ENCODE data around the gene TMEM220. TPM values are rescaled to one million over a fixed set of nuclear protein-coding genes. Genes with fewer than 3 reads are reported as not detected.
A peak's percentile ranks its signal among the peaks of the same experiment; 100 is the strongest.

Gene TMEM220
- total and polyA plus RNA-seq, 2 of the 4 experiments (the other 2 are of a cell fraction): 1.1 to 1.9 TPM

DNA sequence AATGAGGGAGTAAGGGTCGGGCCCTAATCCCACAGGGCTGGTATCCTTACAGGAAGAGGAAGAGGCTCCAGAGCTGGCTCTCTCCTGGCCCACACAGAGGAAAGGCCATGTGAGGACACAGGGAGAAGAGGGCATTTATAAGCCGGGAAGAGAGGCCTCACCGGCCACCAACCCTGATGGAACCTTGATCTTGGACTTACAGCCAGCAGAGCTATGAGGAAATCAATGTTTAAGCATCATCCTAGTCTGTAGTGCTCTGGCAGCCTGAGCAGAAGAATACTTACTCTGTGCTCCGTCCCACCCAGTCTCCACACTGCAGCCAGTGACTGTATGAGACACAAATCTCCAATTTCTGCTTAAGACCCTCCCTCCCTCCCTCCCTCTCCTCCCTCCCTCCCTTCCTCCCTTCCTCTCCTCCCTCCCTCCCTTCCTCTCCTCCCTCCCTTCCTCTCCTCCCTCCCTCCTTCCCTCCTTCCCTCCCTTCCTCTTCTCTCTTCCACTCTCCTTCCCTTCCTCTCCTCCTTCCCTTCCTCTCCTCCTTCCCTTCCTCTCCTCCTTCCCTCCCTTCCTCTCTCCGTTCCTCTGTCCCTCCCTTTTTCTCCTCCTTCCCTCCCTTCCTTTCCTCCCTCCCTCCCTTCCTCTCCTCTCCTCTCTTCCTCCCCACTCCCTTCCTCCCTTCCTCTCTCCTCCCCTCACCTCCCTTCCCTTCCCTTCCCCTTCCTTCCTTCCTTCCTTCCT, 8.9 kb upstream of the TMEM220 start:
- dilution Hi-C loops (cut with HindIII; ENCODE audit: low sequenced_read_pairs, unreplicated experiment) (no loop called here), in situ Hi-C loops (cut with MboI; ENCODE audit: low sequenced_read_pairs) (loop anchor here (5.0 to 10.0 kb wide), 3 partner anchors 94 to 1256 kb away; partner anchors contain the start of gene ZNF18)
- POLR2A ChIA-PET (ENCODE audit: unreplicated experiment): no interaction called here

More for the DNA sequence above, 8.9 kb upstream of the TMEM220 start:
- ATAC-seq (ENCODE audit: low read depth) (no peak), DNase-seq (no peak)
- H3K27ac ChIP-seq (ENCODE audit: insufficient read depth, low read length): no peak overlapping the region
- H3K4me1 ChIP-seq (ENCODE audit: control insufficient read depth, insufficient read depth, low read length): no peaks in the 10 kb centered on the region
- no peak overlapping the region for H2BK5ac ChIP-seq (ENCODE audit: low read depth, low read length, poor library complexity, severe bottlenecking)
- intact Hi-C loops (cut with micrococcal nuclease): no loop called here
- no TSS peak for BruUV-seq (replicated peaks)
- H3K9ac ChIP-seq (ENCODE audit: low read depth, low read length): no peak overlapping the region
- H2BK120ac ChIP-seq (ENCODE audit: low read depth, low read length): no peak overlapping the region
- CTCF ChIA-PET: interaction anchor here (2.4 kb wide), 1 partner anchor 8 kb away, joined by 10 read pairs; no protein-coding TSS in a partner anchor
- H4K5ac ChIP-seq (ENCODE audit: low read depth, low read length): no peak overlapping the region
- H3K18ac ChIP-seq (ENCODE audit: low read depth, low read length): no peak overlapping the region
- H4K20me1 ChIP-seq (ENCODE audit: insufficient read depth, low read length): no peaks in the 10 kb centered on the region
- no peak overlapping the region for H3K23ac ChIP-seq (ENCODE audit: low read depth, low read length)
- no peaks in the 10 kb centered on the region for H3K79me1 ChIP-seq (ENCODE audit: low read depth in 1 of 2, low read length in 2 of 2)
- TF ChIP-seq SMC3 (IDR thresholded peaks at IDR 0.05; ENCODE audit: low read depth, low read length): no peak
- TF ChIP-seq MXI1 (IDR thresholded peaks at IDR 0.05; ENCODE audit: borderline replicate concordance, low read depth, low read length): no peak
- TF ChIP-seq CEBPB (IDR thresholded peaks at IDR 0.05; ENCODE audit: low read depth, low read length): no peak
- no peak for TF ChIP-seq RCOR1 (IDR thresholded peaks at IDR 0.05; ENCODE audit: insufficient replicate concordance, low read length)
- TF ChIP-seq NFE2L2 (IDR thresholded peaks at IDR 0.05; ENCODE audit: low read depth, low read length): no peak
- TF ChIP-seq BHLHE40 (IDR thresholded peaks at IDR 0.05; ENCODE audit: low read depth, low read length): no peak
- TF ChIP-seq, protein P1, sequence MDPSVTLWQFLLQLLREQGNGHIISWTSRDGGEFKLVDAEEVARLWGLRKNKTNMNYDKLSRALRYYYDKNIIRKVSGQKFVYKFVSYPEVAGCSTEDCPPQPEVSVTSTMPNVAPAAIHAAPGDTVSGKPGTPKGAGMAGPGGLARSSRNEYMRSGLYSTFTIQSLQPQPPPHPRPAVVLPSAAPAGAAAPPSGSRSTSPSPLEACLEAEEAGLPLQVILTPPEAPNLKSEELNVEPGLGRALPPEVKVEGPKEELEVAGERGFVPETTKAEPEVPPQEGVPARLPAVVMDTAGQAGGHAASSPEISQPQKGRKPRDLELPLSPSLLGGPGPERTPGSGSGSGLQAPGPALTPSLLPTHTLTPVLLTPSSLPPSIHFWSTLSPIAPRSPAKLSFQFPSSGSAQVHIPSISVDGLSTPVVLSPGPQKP (IDR thresholded peaks at IDR 0.05; ENCODE audit: borderline replicate concordance, low read depth, low read length): no peak
- no peak for TF ChIP-seq MAZ (IDR thresholded peaks at IDR 0.05; ENCODE audit: borderline replicate concordance, low read depth, low read length)
- no peak overlapping the region for H4K8ac ChIP-seq (ENCODE audit: low read depth in 2 of 2, low read length in 2 of 2)
- H3K4me2 ChIP-seq (ENCODE audit: low read depth, low read length): no peak overlapping the region
- H2BK15ac ChIP-seq (ENCODE audit: low read depth, low read length): no peak overlapping the region
- peaks cover 12% of the 10 kb centered on the region for H3K27me3 ChIP-seq (ENCODE audit: control insufficient read depth, insufficient read depth, low read length)
- no peaks in the 10 kb centered on the region for H3K9me1 ChIP-seq (ENCODE audit: insufficient read depth, low read length)
- H2AK5ac ChIP-seq (ENCODE audit: low read depth, low read length): no peak overlapping the region
- no peaks in the 10 kb centered on the region for H3K9me3 ChIP-seq (ENCODE audit: control insufficient read depth, insufficient read depth, low read length)
- no peak overlapping the region for H3K56ac ChIP-seq (ENCODE audit: extremely low read depth, insufficient read depth, low read length)
- 75% methylated on average over 1 of the region's 5 CpGs; no CpG with 5 or more reads in 1 of the 2 experiments for whole genome bisulfite sequencing, 2 experiments (ENCODE audit: extremely low coverage in 2 of 2, insufficient read length in 1 of 2)
- H3K4me3 ChIP-seq (ENCODE audit: insufficient read depth, low read depth, low read length): no peak overlapping the region
- H4K91ac ChIP-seq (ENCODE audit: insufficient read depth, low read depth, low read length): no peak overlapping the region
- no peak overlapping the region for H3K4ac ChIP-seq (ENCODE audit: low read depth, low read length)
- H3K14ac ChIP-seq (replicated peaks; ENCODE audit: low read depth, low read length): no peak overlapping the region
- no peak overlapping the region for H2AK9ac ChIP-seq (replicated peaks; ENCODE audit: low read depth, low read length, poor library complexity)
- H3K36me3 ChIP-seq (ENCODE audit: control insufficient read depth, insufficient read depth, low read length): no peaks in the 10 kb centered on the region
- H2BK20ac ChIP-seq (ENCODE audit: low read depth, low read length): no peak overlapping the region
- H2AFZ ChIP-seq (replicated peaks; ENCODE audit: low read length, poor library complexity): peak overlapping the region; percentile 2

All from IMR-90 (cell line).